ENCODE measurements around the gene ARHGAP10. TPM values are rescaled to one million over a fixed set of nuclear protein-coding genes. Genes with fewer than 3 reads are reported as not detected.
A peak's percentile ranks its signal among the peaks of the same experiment; 100 is the strongest.

ARHGAP10 gene
- total RNA-seq, 1 donor from 2014 or later, result 28.0 TPM

GRCh38 chr4:147707892-147708672 is 23.8 kb upstream of the ARHGAP10 start:
- H3K9me3 Mint-ChIP-seq (ENCODE audit: unreplicated experiment), result no peaks in the 10 kb centered on the region
- H3K27ac Mint-ChIP-seq (ENCODE audit: unreplicated experiment), result no peak overlapping the region
- H3K27ac ChIP-seq (ENCODE audit: low read depth, low read length), result no peak overlapping the region
- no peaks in the 10 kb centered on the region for H4K20me1 ChIP-seq (ENCODE audit: insufficient read depth, low read length)
- H2AFZ ChIP-seq (ENCODE audit: low read depth, low read length), result no peak overlapping the region
- peak; percentile 94 for TF ChIP-seq CTCF (IDR thresholded peaks at IDR 0.05; ENCODE audit: insufficient read depth, low read depth, low read length)
- no peak for TF ChIP-seq EZH2 (IDR thresholded peaks at IDR 0.05; ENCODE audit: insufficient read depth, low read length)
- H3K4me3 ChIP-seq (ENCODE audit: insufficient read depth, low read depth, low read length), result no peak overlapping the region
- H3K9me3 ChIP-seq (ENCODE audit: insufficient read depth, low read depth, low read length), result no peaks in the 10 kb centered on the region
- H3K9ac ChIP-seq (ENCODE audit: low read length), result no peak overlapping the region
- no peak overlapping the region for H3K4me3 Mint-ChIP-seq (ENCODE audit: unreplicated experiment)
- H3K4me1 ChIP-seq (ENCODE audit: insufficient read depth, low read length), result no peaks in the 10 kb centered on the region
- H3K36me3 Mint-ChIP-seq (ENCODE audit: low read depth, unreplicated experiment), result no peaks in the 10 kb centered on the region
- no peak for DNase-seq (ENCODE audit: low read depth)
- no peaks in the 10 kb centered on the region for H3K79me2 ChIP-seq (ENCODE audit: insufficient read depth, low read length)
- no peak overlapping the region for H3K4me2 ChIP-seq (ENCODE audit: low read length)
- H3K36me3 ChIP-seq (ENCODE audit: insufficient read depth, low read length), result no peaks in the 10 kb centered on the region
- FAIRE-seq, result peak; percentile 77
- no peaks in the 10 kb centered on the region for H3K27me3 ChIP-seq (ENCODE audit: insufficient read depth, low read length)
- no peaks in the 10 kb centered on the region for H3K27me3 Mint-ChIP-seq (ENCODE audit: low read depth, unreplicated experiment)
- no peaks in the 10 kb centered on the region for H3K4me1 Mint-ChIP-seq (ENCODE audit: low read depth, unreplicated experiment)

DNA sequence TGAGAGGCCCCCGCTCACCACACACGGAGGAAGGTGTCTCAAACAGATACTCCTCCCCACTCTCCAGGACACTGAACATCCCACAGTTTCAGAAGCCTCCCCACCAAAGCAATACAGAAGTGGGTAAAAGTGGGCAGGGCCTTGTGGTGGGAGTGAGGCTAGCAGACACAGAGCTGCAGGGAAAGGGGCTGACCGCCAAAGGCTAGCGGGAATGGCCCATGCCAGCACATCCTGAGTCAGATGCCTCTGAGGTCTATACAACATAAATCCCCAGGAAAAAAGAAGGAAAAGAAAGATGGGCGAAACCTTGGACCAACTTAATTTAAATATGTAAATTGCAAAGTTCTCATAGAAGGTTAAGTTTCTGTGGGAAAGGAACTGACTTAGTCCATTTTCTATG is 21.9 kb upstream of the ARHGAP10 start:
- Mint-ChIP-seq H3K27me3 (ENCODE audit: low read depth, unreplicated experiment) (no peaks in the 10 kb centered on the region), H3K36me3 (ENCODE audit: low read depth, unreplicated experiment) (no peaks in the 10 kb centered on the region), H3K4me3 (ENCODE audit: unreplicated experiment) (no peak overlapping the region), H3K27ac (ENCODE audit: unreplicated experiment) (no peak overlapping the region), H3K9me3 (ENCODE audit: unreplicated experiment) (no peaks in the 10 kb centered on the region), H3K4me1 (ENCODE audit: low read depth, unreplicated experiment) (peaks cover 13% of the 10 kb centered on the region)
- H3K4me1 ChIP-seq (ENCODE audit: insufficient read depth, low read length), result peaks cover 3% of the 10 kb centered on the region
- no peak overlapping the region for H2AFZ ChIP-seq (ENCODE audit: low read depth, low read length)
- FAIRE-seq (no peak), DNase-seq (ENCODE audit: low read depth) (peak; percentile 87)
- no peaks in the 10 kb centered on the region for H3K36me3 ChIP-seq (ENCODE audit: insufficient read depth, low read length)
- H3K9me3 ChIP-seq (ENCODE audit: insufficient read depth, low read depth, low read length), result no peaks in the 10 kb centered on the region
- no peaks in the 10 kb centered on the region for H3K27me3 ChIP-seq (ENCODE audit: insufficient read depth, low read length)
- H4K20me1 ChIP-seq (ENCODE audit: insufficient read depth, low read length), result no peaks in the 10 kb centered on the region
- H3K79me2 ChIP-seq (ENCODE audit: insufficient read depth, low read length), result no peaks in the 10 kb centered on the region
- H3K4me2 ChIP-seq (ENCODE audit: low read length), result no peak overlapping the region
- no peak overlapping the region for H3K4me3 ChIP-seq (ENCODE audit: insufficient read depth, low read depth, low read length)
- no peak overlapping the region for H3K9ac ChIP-seq (ENCODE audit: low read length)
- no peak overlapping the region for H3K27ac ChIP-seq (ENCODE audit: low read depth, low read length)
- TF ChIP-seq EZH2 (IDR thresholded peaks at IDR 0.05; ENCODE audit: insufficient read depth, low read length), result no peak
- TF ChIP-seq CTCF (IDR thresholded peaks at IDR 0.05; ENCODE audit: insufficient read depth, low read depth, low read length), result no peak

Data from astrocyte (in vitro differentiated cells and primary cell).